GM12891 (cell line): Measurements from ENCODE around the gene SCFD2.

Experiments
- POLR2A ChIP-seq: IDR thresholded peaks from 2 replicates; pipeline ENCODE4 v1.6.1; 2011; ENCODE audit warnings: low read depth, low read length, control low read depth
- POLR2AphosphoS5 ChIP-seq: IDR thresholded peaks from 2 replicates; pipeline ENCODE4 v1.6.1; 2011; ENCODE audit warnings: low read depth, low read length, control low read depth
- TAF1 ChIP-seq: IDR thresholded peaks from 2 replicates; pipeline ENCODE4 v1.6.1; 2011; ENCODE audit warnings: low read depth, low read length, control low read depth

GRCh38 chr4:53183754-53184153, 182.1 kb downstream of the SCFD2 start:
- TF ChIP-seq POLR2A (no peak), TAF1 (no peak), POLR2AphosphoS5 (no peak)
